HL-60 (cell line): ENCODE data around the gene LYPD3.

ENCODE experiments used
- DNase-seq, 2 experiments: peaks; one replicate each; pipeline ENCODE4 v3.0.0-alpha.2; 2010 to 2020; ENCODE audit warnings: low read depth in 1 of 2, low spot score in 1 of 2
- H3K27ac ChIP-seq: fragments of 250-450 bp; sonication (Bioruptor Pico); replicated peaks from 2 replicates; pipeline ENCODE4 v1.5.1; 2020; ENCODE audit warnings: mild to moderate bottlenecking, moderate library complexity
- H3K27me3 ChIP-seq: fragments of 250-450 bp; sonication (Bioruptor Pico); 2 replicates; pipeline ENCODE4 v1.5.1; 2021; ENCODE audit warnings: mild to moderate bottlenecking, moderate library complexity; ENCODE audit not compliant: insufficient read depth, poor library complexity, severe bottlenecking
- H3K4me3 ChIP-seq: replicated peaks from 2 replicates; pipeline ENCODE4 v1.5.1; 2011; ENCODE audit warnings: mild to moderate bottlenecking, control low read depth, low read length; ENCODE audit not compliant: insufficient read depth
- CTCF ChIP-seq: IDR thresholded peaks from one replicate; pipeline ENCODE4 v1.5.1; 2011; ENCODE audit warnings: low read length, control low read depth, inconsistent platforms; ENCODE audit not compliant: insufficient read depth
- GABPA ChIP-seq: IDR thresholded peaks from 2 replicates; pipeline ENCODE4 v1.6.1; 2012; ENCODE audit warnings: low read depth
- POLR2AphosphoS5 ChIP-seq: IDR thresholded peaks from 2 replicates; pipeline ENCODE4 v1.6.1; 2012; ENCODE audit warnings: low read depth
- REST ChIP-seq: IDR thresholded peaks from 2 replicates; pipeline ENCODE4 v1.6.1; 2012; ENCODE audit warnings: low read depth; ENCODE audit not compliant: insufficient replicate concordance
- SPI1 ChIP-seq: IDR thresholded peaks from 2 replicates; pipeline ENCODE4 v1.6.1; 2012; ENCODE audit warnings: low read depth, mild to moderate bottlenecking, borderline replicate concordance

Gene LYPD3

GRCh38 chr19:43480574-43480973 lies 15.2 kb upstream of the LYPD3 start:
- Histone ChIP-seq H3K4me3 (no peak overlapping the region), H3K27me3 (no peaks in the 10 kb centered on the region), H3K27ac (no peak overlapping the region)
- DNase-seq, result no peak
- no peak for TF ChIP-seq CTCF
- no peak for TF ChIP-seq POLR2AphosphoS5
- no peak for TF ChIP-seq SPI1
- TF ChIP-seq GABPA, result no peak
- no peak for TF ChIP-seq REST

DNA sequence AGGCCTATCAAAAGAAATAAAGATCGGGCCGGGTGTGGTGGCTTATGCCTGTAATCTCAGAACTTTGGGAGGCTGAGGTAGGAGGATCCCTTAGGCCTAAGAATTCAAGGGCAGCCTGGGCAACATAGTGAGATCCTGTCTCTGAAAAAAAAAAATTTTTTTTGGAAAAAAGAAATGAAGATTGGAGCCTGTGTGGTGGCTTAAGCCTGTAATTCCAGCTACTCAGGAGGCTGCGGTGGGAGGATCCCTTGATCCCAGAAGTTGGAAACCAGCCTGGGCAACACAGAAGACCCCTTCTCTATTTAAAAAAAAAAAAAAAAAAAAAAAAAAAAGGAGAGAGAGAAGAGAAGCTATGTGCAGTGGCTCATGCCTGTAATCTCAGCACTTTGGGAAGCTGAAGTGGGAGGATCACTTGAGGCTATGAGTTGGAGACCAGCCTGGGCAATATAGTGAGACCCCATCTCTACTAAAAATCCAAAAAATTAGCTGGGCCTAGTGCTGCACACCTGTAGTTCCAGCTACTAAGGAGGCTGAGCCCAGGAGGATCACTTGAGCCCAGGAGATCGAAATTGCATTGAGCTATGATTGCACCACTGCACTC lies 14.7 kb upstream of the LYPD3 start:
- Histone ChIP-seq H3K4me3 (no peak overlapping the region), H3K27ac (no peak overlapping the region), H3K27me3 (no peaks in the 10 kb centered on the region)
- no peak for DNase-seq
- TF ChIP-seq POLR2AphosphoS5 (no peak), CTCF (no peak), SPI1 (no peak), GABPA (no peak), REST (no peak)

- Histone ChIP-seq H3K4me3 (no peak overlapping the region), H3K27me3 (no peaks in the 10 kb centered on the region), H3K27ac (no peak overlapping the region)
- DNase-seq, result no peak
- TF ChIP-seq POLR2AphosphoS5, result no peak
- no peak for TF ChIP-seq GABPA
- no peak for TF ChIP-seq SPI1
- no peak for TF ChIP-seq CTCF
- TF ChIP-seq REST, result no peak
Observed at GRCh38 chr19:43479226-43479625, 13.8 kb upstream of the LYPD3 start.
